ENCODE results near the gene LSM14A.
A peak's percentile ranks its signal among the peaks of the same experiment; 100 is the strongest.

The LSM14A gene

DNA sequence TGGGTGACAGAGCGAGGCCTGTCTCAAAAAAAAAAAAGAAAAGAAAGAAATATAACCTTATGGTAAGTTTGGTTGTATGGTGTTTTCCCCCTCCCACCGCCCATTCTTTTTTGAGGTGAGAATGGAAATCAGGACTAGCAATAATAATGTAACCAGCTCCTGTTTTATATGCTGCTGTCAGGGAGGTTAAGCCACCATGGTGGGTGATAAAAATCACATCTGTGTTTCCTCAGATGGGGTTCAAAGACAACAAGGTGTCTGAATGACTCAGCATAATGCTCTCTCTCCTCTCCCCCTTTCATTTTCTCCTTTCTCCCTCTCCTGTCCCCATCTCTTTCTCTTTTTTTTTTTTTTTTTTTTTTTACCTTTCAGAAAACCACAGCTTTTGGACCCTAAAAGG lies 53.7 kb downstream of the LSM14A start (continued):
- TF ChIP-seq TCF7L2 (IDR thresholded peaks at IDR 0.05; ENCODE audit: borderline replicate concordance, low read depth, low read length), result no peak
- TF ChIP-seq, protein P1, sequence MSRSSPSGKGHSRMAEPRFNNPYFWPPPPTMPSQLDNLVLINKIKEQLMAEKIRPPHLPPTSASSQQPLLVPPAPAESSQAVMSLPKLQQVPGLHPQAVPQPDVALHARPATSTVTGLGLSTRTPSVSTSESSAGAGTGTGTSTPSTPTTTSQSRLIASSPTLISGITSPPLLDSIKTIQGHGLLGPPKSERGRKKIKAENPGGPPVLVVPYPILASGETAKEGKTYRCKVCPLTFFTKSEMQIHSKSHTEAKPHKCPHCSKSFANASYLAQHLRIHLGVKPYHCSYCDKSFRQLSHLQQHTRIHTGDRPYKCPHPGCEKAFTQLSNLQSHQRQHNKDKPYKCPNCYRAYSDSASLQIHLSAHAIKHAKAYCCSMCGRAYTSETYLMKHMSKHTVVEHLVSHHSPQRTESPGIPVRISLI (tag by site-specific recombination; IDR thresholded peaks at IDR 0.05), result peak; percentile 73; the same call in 1 of the 2 replicates
- 0 out of 2 replicates have a peak, but pooled peaks have one; percentile 11 for TF ChIP-seq ZNF366 (tag by site-specific recombination; conservative IDR thresholded peaks at IDR 0.05)

DNA sequence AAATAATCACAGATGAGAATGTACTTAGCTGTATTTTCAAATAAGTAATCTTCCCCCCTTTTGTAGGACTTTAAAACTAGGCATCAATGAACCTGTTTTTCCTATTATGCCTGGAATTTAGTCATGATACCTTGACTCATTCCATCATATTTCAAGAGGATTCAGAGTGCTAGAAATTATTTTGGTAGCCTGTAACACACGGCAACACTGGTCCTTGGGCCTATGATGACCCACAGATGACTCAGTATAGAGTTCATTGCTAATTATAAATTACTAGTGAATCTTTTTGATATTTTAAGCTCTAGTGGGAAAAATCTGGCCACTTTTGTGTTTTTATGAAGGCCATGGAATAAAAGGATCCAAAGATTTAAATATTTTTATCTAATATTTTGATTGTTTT lies 56.0 kb downstream of the LSM14A start:
- Histone ChIP-seq H3K9me3 (ENCODE audit: control insufficient read depth, insufficient read depth, low read depth, low read length) (no peaks in the 10 kb centered on the region; the same call in 1 of the 2 replicates), H3K4me1 (ENCODE audit: control insufficient read depth, insufficient read depth, low read length) (peaks cover 25% of the 10 kb centered on the region), H3K36me3 (ENCODE audit: control insufficient read depth in 2 of 2, insufficient read depth in 1 of 2, low read length in 2 of 2) (peaks cover 84 to 85% of the 10 kb centered on the region in 2 experiments), H3K27ac (ENCODE audit: extremely low read depth, low read depth, low read length) (no peak overlapping the region), H3K4me3 (ENCODE audit: low read depth, low read length) (no peak overlapping the region)
- POLR2A ChIA-PET, result no interaction called here
- CTCF ChIA-PET, result interaction anchor here (0.6 to 2.1 kb wide), 3 partner anchors 9 to 752 kb away, joined by 3 to 8 read pairs (median 3); no protein-coding TSS in a partner anchor
- TF ChIP-seq ZNF510 (tag by site-specific recombination; IDR thresholded peaks at IDR 0.05; ENCODE audit: insufficient replicate concordance) (no peak), ZNF76 (tag by site-specific recombination; IDR thresholded peaks at IDR 0.05; ENCODE audit: borderline replicate concordance, low read depth) (no peak), ZNF423 (tag by site-specific recombination; IDR thresholded peaks at IDR 0.05) (no peak), ZNF26 (tag by site-specific recombination; IDR thresholded peaks at IDR 0.05) (no peak), SP2 (tag by site-specific recombination; IDR thresholded peaks at IDR 0.05) (no peak), ZNF571 (tag by site-specific recombination; IDR thresholded peaks at IDR 0.05) (no peak), ZNF658 (tag by site-specific recombination; IDR thresholded peaks at IDR 0.05) (no peak), ZBTB8A (tag by site-specific recombination; IDR thresholded peaks at IDR 0.05) (no peak), ZNF654 (tag by site-specific recombination; IDR thresholded peaks at IDR 0.05; ENCODE audit: low read depth) (no peak), ZFP3 (tag by site-specific recombination; IDR thresholded peaks at IDR 0.05; ENCODE audit: low read depth) (no peak), ZNF274 (IDR thresholded peaks at IDR 0.05; ENCODE audit: low read length) (no peak), ZNF274 (tag by site-specific recombination; IDR thresholded peaks at IDR 0.05; ENCODE audit: borderline replicate concordance) (no peak), PBX3 (CRISPR knock-in tag; IDR thresholded peaks at IDR 0.05) (no peak), ZIC2 (tag by site-specific recombination; IDR thresholded peaks at IDR 0.05) (no peak), PRDM1 (tag by site-specific recombination; IDR thresholded peaks at IDR 0.05) (no peak), ZNF132 (tag by site-specific recombination; IDR thresholded peaks at IDR 0.05; ENCODE audit: borderline replicate concordance) (no peak), ZSCAN4 (tag by site-specific recombination; IDR thresholded peaks at IDR 0.05) (no peak), ZNF530 (tag by site-specific recombination; IDR thresholded peaks at IDR 0.05; ENCODE audit: low read depth) (no peak)
- TF ChIP-seq, protein P2, sequence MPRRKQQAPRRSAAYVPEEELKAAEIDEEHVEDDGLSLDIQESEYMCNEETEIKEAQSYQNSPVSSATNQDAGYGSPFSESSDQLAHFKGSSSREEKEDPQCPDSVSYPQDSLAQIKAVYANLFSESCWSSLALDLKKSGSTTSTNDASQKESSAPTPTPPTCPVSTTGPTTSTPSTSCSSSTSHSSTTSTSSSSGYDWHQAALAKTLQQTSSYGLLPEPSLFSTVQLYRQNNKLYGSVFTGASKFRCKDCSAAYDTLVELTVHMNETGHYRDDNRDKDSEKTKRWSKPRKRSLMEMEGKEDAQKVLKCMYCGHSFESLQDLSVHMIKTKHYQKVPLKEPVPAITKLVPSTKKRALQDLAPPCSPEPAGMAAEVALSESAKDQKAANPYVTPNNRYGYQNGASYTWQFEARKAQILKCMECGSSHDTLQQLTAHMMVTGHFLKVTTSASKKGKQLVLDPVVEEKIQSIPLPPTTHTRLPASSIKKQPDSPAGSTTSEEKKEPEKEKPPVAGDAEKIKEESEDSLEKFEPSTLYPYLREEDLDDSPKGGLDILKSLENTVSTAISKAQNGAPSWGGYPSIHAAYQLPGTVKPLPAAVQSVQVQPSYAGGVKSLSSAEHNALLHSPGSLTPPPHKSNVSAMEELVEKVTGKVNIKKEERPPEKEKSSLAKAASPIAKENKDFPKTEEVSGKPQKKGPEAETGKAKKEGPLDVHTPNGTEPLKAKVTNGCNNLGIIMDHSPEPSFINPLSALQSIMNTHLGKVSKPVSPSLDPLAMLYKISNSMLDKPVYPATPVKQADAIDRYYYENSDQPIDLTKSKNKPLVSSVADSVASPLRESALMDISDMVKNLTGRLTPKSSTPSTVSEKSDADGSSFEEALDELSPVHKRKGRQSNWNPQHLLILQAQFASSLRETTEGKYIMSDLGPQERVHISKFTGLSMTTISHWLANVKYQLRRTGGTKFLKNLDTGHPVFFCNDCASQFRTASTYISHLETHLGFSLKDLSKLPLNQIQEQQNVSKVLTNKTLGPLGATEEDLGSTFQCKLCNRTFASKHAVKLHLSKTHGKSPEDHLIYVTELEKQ (tag by site-specific recombination; IDR thresholded peaks at IDR 0.05; ENCODE audit: borderline replicate concordance), result no peak
- TF ChIP-seq, protein P3, sequence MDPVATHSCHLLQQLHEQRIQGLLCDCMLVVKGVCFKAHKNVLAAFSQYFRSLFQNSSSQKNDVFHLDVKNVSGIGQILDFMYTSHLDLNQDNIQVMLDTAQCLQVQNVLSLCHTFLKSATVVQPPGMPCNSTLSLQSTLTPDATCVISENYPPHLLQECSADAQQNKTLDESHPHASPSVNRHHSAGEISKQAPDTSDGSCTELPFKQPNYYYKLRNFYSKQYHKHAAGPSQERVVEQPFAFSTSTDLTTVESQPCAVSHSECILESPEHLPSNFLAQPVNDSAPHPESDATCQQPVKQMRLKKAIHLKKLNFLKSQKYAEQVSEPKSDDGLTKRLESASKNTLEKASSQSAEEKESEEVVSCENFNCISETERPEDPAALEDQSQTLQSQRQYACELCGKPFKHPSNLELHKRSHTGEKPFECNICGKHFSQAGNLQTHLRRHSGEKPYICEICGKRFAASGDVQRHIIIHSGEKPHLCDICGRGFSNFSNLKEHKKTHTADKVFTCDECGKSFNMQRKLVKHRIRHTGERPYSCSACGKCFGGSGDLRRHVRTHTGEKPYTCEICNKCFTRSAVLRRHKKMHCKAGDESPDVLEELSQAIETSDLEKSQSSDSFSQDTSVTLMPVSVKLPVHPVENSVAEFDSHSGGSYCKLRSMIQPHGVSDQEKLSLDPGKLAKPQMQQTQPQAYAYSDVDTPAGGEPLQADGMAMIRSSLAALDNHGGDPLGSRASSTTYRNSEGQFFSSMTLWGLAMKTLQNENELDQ (tag by site-specific recombination; IDR thresholded peaks at IDR 0.05; ENCODE audit: low read depth), result no peak
- TF ChIP-seq, protein P4, sequence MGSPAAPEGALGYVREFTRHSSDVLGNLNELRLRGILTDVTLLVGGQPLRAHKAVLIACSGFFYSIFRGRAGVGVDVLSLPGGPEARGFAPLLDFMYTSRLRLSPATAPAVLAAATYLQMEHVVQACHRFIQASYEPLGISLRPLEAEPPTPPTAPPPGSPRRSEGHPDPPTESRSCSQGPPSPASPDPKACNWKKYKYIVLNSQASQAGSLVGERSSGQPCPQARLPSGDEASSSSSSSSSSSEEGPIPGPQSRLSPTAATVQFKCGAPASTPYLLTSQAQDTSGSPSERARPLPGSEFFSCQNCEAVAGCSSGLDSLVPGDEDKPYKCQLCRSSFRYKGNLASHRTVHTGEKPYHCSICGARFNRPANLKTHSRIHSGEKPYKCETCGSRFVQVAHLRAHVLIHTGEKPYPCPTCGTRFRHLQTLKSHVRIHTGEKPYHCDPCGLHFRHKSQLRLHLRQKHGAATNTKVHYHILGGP (tag by site-specific recombination; IDR thresholded peaks at IDR 0.05), result no peak
